H1 (cell line): Measurements from ENCODE around the gene SOST. TPM values are rescaled to one million over a fixed set of nuclear protein-coding genes. Genes with fewer than 3 reads are reported as not detected.

Experiments used
- ASH2L ChIP-seq: fragments of 200-600, 300-600 bp; sonication (generic); IDR thresholded peaks from one replicate; pipeline ENCODE4 v1.7.1; 2017; ENCODE audit warnings: low read length
- BCL11A ChIP-seq, 2 experiments: IDR thresholded peaks; one replicate each; pipeline ENCODE4 v1.6.1; 2011; ENCODE audit warnings: low read depth in 2 of 2, low read length in 2 of 2, mild to moderate bottlenecking in 2 of 2
- GTF2F1 ChIP-seq: IDR thresholded peaks from 2 replicates; pipeline ENCODE4 v1.6.1; 2012; ENCODE audit warnings: low read depth, low read length, improper control_type of control experiment, borderline replicate concordance
- NANOG ChIP-seq: IDR thresholded peaks from 2 replicates; pipeline ENCODE4 v1.6.1; 2011; ENCODE audit warnings: low read length, low read depth, mild to moderate bottlenecking, inconsistent platforms; ENCODE audit not compliant: insufficient read depth, poor library complexity, severe bottlenecking
- POLR2AphosphoS5 ChIP-seq: IDR thresholded peaks from 2 replicates; pipeline ENCODE4 v1.6.1; 2011; ENCODE audit warnings: low read depth, low read length
- RNF2 ChIP-seq: fragments of 200-900, 300-1000 bp; sonication (generic); IDR thresholded peaks from 2 replicates; pipeline ENCODE4 v1.7.1; 2016; ENCODE audit warnings: borderline replicate concordance, low read depth, mild to moderate bottlenecking, antibody characterized with exemption, low read length; ENCODE audit not compliant: poor library complexity, severe bottlenecking; ENCODE audit errors: missing control alignments
- RXRA ChIP-seq: IDR thresholded peaks from 2 replicates; pipeline ENCODE4 v1.6.1; 2011; ENCODE audit warnings: low read depth, mild to moderate bottlenecking, low read length, moderate library complexity; ENCODE audit not compliant: insufficient read depth
- polyA plus RNA-seq, 7 experiments: library from polyadenylated mRNA; depleted of rRNA in 3 of 7; stranded (reverse) in 5 of 7; unstranded in 2 of 7; fragments of >200 nt in 5 of 7; fragments of 200-250 nt in 2 of 7; gene quantifications; 1 replicate in 5 of 7; 2 replicates in 1 of 7; 4 replicates in 1 of 7; pipeline versions ENCODE4 v1.2.1 to v1.2.3, GENCODE V29; 2011 to 2013; ENCODE audit warnings: missing spikeins in 2 of 7, mixed read lengths in 2 of 7
- total RNA-seq: library from RNA; stranded (reverse); fragmentation: NEBNext Ultra II Directional; extraction: Animal tissue kit (Norgen Biotek cat#: 25700); gene quantifications from 2 replicates; pipeline ENCODE4 v1.2.1, GENCODE V29; 2021
- TF ChIP-seq, protein P1 (sequence below): fragments of 300-600 bp; sonication (generic); IDR thresholded peaks from 2 replicates; pipeline ENCODE4 v1.7.1; 2012; ENCODE audit warnings: low read length, moderate library complexity, mild to moderate bottlenecking, inconsistent platforms; ENCODE audit not compliant: insufficient replicate concordance
- TF ChIP-seq, protein P2 (sequence below): IDR thresholded peaks from 2 replicates; pipeline ENCODE4 v1.6.1; 2011; ENCODE audit warnings: low read depth, mild to moderate bottlenecking, low read length; ENCODE audit not compliant: insufficient read depth

SOST gene
- total and polyA plus RNA-seq, 2 of the 8 experiments (the other 6 are each of a cell fraction or from before 2014, with no cell fraction given), result 0.08 TPM; not detected in 1

DNA sequence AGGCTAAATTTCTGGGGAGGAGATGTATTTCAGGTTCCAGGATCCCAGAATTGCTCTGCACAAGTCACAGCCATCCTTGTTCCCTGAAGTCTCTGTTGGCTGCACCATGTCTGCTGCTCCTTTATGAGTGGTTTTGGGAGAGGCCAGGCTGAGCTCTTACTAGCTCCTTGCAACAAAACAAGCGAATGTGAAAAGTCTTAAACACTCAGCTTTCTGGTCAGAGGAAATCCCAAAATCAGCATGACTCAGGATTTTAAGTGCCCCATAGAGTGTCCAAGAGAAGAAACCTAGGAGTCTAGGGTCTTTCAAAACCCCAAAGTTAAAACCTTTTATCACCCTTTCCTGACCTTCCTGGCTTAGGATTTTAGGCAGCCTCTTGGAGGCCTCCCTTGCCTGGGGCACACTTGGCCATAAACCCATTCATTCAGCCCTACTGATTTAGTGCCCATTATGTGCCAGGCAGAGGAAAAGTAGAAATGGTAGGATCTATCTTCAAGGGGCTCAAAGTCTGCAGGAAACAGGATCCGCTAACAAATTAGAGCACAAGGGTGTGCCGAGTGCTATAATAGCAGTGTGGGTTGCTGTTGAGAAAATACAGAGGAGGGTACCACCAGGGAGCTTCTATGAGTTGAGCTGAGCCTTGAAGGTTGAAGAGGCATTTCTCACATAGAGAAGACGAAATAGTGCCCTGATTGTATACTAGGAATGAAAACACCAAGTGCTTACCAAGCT is 36.9 kb downstream of the SOST start (continued):
- TF ChIP-seq, protein P1, sequence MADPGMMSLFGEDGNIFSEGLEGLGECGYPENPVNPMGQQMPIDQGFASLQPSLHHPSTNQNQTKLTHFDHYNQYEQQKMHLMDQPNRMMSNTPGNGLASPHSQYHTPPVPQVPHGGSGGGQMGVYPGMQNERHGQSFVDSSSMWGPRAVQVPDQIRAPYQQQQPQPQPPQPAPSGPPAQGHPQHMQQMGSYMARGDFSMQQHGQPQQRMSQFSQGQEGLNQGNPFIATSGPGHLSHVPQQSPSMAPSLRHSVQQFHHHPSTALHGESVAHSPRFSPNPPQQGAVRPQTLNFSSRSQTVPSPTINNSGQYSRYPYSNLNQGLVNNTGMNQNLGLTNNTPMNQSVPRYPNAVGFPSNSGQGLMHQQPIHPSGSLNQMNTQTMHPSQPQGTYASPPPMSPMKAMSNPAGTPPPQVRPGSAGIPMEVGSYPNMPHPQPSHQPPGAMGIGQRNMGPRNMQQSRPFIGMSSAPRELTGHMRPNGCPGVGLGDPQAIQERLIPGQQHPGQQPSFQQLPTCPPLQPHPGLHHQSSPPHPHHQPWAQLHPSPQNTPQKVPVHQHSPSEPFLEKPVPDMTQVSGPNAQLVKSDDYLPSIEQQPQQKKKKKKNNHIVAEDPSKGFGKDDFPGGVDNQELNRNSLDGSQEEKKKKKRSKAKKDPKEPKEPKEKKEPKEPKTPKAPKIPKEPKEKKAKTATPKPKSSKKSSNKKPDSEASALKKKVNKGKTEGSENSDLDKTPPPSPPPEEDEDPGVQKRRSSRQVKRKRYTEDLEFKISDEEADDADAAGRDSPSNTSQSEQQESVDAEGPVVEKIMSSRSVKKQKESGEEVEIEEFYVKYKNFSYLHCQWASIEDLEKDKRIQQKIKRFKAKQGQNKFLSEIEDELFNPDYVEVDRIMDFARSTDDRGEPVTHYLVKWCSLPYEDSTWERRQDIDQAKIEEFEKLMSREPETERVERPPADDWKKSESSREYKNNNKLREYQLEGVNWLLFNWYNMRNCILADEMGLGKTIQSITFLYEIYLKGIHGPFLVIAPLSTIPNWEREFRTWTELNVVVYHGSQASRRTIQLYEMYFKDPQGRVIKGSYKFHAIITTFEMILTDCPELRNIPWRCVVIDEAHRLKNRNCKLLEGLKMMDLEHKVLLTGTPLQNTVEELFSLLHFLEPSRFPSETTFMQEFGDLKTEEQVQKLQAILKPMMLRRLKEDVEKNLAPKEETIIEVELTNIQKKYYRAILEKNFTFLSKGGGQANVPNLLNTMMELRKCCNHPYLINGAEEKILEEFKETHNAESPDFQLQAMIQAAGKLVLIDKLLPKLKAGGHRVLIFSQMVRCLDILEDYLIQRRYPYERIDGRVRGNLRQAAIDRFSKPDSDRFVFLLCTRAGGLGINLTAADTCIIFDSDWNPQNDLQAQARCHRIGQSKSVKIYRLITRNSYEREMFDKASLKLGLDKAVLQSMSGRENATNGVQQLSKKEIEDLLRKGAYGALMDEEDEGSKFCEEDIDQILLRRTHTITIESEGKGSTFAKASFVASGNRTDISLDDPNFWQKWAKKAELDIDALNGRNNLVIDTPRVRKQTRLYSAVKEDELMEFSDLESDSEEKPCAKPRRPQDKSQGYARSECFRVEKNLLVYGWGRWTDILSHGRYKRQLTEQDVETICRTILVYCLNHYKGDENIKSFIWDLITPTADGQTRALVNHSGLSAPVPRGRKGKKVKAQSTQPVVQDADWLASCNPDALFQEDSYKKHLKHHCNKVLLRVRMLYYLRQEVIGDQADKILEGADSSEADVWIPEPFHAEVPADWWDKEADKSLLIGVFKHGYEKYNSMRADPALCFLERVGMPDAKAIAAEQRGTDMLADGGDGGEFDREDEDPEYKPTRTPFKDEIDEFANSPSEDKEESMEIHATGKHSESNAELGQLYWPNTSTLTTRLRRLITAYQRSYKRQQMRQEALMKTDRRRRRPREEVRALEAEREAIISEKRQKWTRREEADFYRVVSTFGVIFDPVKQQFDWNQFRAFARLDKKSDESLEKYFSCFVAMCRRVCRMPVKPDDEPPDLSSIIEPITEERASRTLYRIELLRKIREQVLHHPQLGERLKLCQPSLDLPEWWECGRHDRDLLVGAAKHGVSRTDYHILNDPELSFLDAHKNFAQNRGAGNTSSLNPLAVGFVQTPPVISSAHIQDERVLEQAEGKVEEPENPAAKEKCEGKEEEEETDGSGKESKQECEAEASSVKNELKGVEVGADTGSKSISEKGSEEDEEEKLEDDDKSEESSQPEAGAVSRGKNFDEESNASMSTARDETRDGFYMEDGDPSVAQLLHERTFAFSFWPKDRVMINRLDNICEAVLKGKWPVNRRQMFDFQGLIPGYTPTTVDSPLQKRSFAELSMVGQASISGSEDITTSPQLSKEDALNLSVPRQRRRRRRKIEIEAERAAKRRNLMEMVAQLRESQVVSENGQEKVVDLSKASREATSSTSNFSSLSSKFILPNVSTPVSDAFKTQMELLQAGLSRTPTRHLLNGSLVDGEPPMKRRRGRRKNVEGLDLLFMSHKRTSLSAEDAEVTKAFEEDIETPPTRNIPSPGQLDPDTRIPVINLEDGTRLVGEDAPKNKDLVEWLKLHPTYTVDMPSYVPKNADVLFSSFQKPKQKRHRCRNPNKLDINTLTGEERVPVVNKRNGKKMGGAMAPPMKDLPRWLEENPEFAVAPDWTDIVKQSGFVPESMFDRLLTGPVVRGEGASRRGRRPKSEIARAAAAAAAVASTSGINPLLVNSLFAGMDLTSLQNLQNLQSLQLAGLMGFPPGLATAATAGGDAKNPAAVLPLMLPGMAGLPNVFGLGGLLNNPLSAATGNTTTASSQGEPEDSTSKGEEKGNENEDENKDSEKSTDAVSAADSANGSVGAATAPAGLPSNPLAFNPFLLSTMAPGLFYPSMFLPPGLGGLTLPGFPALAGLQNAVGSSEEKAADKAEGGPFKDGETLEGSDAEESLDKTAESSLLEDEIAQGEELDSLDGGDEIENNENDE, result no peak
- TF ChIP-seq POLR2AphosphoS5 (no peak), BCL11A (IDR thresholded peaks at IDR 0.05; ENCODE audit: low read depth in 2 of 2, low read length in 2 of 2) (no peak), NANOG (no peak), ASH2L (no peak), RNF2 (no peak), GTF2F1 (no peak), RXRA (no peak)
- TF ChIP-seq, protein P2, sequence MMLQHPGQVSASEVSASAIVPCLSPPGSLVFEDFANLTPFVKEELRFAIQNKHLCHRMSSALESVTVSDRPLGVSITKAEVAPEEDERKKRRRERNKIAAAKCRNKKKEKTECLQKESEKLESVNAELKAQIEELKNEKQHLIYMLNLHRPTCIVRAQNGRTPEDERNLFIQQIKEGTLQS, result no peak
